Tibial nerve (tissue), 4 donors: Measurements from ENCODE around the gene GBA2. TPM values are rescaled to one million over a fixed set of nuclear protein-coding genes. Genes with fewer than 3 reads are reported as not detected.

ENCODE experiments used
- DNase-seq, 2 donors: peaks; one replicate each; pipeline ENCODE4 v3.0.0-alpha.2; 2019; ENCODE audit warnings: low spot score in 2 of 2
- H3K27ac ChIP-seq, 4 donors: fragments of 200-600 bp; sonication (generic) in 3 of 4; one replicate each; pipeline ENCODE4 v1.5.1; 2017 to 2019; ENCODE audit warnings: mild to moderate bottlenecking in 1 of 4
- H3K27me3 ChIP-seq, 2 donors: fragments of 200-600 bp; sonication (generic) in 1 of 2; one replicate each; pipeline versions ENCODE4 v1.5.1 to v1.6.0; 2017 to 2019
- H3K36me3 ChIP-seq, 3 donors: fragments of 200-600 bp; sonication (generic); one replicate each; pipeline ENCODE4 v1.5.1; 2018 to 2019
- H3K4me1 ChIP-seq, 4 donors: fragments of 200-600 bp; sonication (generic) in 3 of 4; one replicate each; pipeline ENCODE4 v1.5.1; 2017 to 2019
- H3K4me3 ChIP-seq, 4 donors: fragments of 200-600 bp; sonication (generic) in 3 of 4; one replicate each; pipeline ENCODE4 v1.5.1; 2017 to 2019; ENCODE audit warnings: mild to moderate bottlenecking in 1 of 4, moderate library complexity in 1 of 4
- H3K9me3 ChIP-seq, 4 donors: fragments of 200-600 bp; sonication (generic) in 3 of 4; one replicate each; pipeline ENCODE4 v1.5.1; 2017 to 2019
- EP300 ChIP-seq, 2 donors: sonication (generic); formaldehyde crosslinking; IDR thresholded peaks; one replicate each; pipeline ENCODE4 v1.6.1; 2017; ENCODE audit warnings: antibody characterized with exemption in 2 of 2, mild to moderate bottlenecking in 1 of 2
- POLR2A ChIP-seq, 2 donors: fragments of 450-650 bp; IDR thresholded peaks; one replicate each; pipeline ENCODE4 v1.6.1; 2017; ENCODE audit warnings: antibody characterized with exemption in 2 of 2, mild to moderate bottlenecking in 2 of 2, moderate library complexity in 2 of 2
- WGBS, 2 donors: methylation state at CpG; one replicate each; pipeline ENCODE4 v1.1.5; 2018; 5-methylcytosine and 5-hydroxymethylcytosine counted together
- total RNA-seq, 4 donors: library from RNA; depleted of rRNA; stranded (reverse); fragments of >200 nt; gene quantifications; one replicate each; pipeline ENCODE4 v1.1.0, GENCODE V29; 2016
- TF ChIP-seq, protein P1 (sequence below), 5 experiments: fragments of 200-600 bp in 3 of 5; fragments of 450-650 bp in 2 of 5; sonication (generic) in 3 of 5; IDR thresholded peaks; one replicate each; pipeline ENCODE4 v1.5.1; 2016 to 2019; ENCODE audit warnings: antibody characterized with exemption in 5 of 5, mild to moderate bottlenecking in 3 of 5, moderate library complexity in 2 of 5

Gene GBA2
- total RNA-seq, 4 donors from 2014 or later: 63.8 to 92.1 (median 66.1) TPM

DNA sequence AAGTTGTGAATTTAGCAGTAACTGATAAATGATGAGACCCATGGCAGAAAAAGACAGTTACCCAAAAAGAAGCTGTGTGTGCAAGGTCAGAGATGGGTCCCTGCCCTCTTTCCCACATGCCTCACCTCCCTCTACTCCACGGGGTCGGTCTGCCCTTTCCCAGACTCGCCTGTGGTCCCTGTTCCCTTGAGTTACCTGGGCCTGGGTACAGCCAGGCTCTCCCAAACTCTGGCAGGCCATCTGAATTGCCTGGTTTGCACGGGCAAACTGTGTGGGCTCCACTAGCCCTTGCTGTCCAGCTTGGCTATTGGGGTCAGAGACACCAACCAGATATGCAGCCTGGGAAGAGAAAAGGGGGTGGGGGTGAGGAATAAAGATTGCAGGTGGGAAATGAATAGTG is 40.9 kb downstream of the GBA2 start:
- H3K36me3 ChIP-seq: peaks cover 21 to 99% (median 85%) of the 10 kb centered on the region in 3 donors
- WGBS, 2 donors: 93 to 95% methylated on average over 4 of the region's 4 CpGs
- no peak for DNase-seq
- H3K4me1 ChIP-seq: no peaks in the 10 kb centered on the region
- TF ChIP-seq POLR2A (IDR thresholded peaks at IDR 0.05) (no peak), EP300 (IDR thresholded peaks at IDR 0.05) (no peak)
- TF ChIP-seq, protein P1, sequence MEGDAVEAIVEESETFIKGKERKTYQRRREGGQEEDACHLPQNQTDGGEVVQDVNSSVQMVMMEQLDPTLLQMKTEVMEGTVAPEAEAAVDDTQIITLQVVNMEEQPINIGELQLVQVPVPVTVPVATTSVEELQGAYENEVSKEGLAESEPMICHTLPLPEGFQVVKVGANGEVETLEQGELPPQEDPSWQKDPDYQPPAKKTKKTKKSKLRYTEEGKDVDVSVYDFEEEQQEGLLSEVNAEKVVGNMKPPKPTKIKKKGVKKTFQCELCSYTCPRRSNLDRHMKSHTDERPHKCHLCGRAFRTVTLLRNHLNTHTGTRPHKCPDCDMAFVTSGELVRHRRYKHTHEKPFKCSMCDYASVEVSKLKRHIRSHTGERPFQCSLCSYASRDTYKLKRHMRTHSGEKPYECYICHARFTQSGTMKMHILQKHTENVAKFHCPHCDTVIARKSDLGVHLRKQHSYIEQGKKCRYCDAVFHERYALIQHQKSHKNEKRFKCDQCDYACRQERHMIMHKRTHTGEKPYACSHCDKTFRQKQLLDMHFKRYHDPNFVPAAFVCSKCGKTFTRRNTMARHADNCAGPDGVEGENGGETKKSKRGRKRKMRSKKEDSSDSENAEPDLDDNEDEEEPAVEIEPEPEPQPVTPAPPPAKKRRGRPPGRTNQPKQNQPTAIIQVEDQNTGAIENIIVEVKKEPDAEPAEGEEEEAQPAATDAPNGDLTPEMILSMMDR (IDR thresholded peaks at IDR 0.05): no peak
- H3K4me3 ChIP-seq: no peak overlapping the region
- H3K27ac ChIP-seq: no peak overlapping the region
- H3K27me3 ChIP-seq: no peaks in the 10 kb centered on the region
- H3K9me3 ChIP-seq: no peaks in the 10 kb centered on the region

DNA sequence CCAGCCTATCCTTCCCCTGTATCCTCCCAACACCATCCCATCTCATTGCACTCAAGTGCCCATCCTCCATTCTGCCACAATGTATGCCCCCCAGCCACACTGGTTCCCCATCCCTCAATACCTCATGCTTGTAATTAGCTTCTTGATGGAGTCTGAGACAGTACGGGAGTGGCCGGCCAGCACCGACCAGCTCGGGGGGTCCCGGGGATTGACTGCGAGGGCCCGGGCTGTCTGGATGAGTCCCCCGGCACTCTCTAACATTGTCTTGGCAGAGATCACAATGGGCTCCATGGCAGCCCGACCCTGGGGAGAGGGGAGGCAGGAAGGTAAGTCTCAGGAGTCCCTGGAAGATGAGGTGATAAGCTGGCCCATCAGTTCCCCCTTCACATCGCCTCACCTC is 42.1 kb downstream of the GBA2 start:
- Histone ChIP-seq H3K4me1 (no peaks in the 10 kb centered on the region), H3K4me3 (no peak overlapping the region), H3K9me3 (no peaks in the 10 kb centered on the region), H3K27me3 (no peaks in the 10 kb centered on the region), H3K36me3 (peaks cover 19 to 99% (median 83%) of the 10 kb centered on the region in 3 donors), H3K27ac (no peak overlapping the region)
- WGBS, 2 donors: 90 to 91% methylated on average over 9 to 10 of the region's 10 CpGs
- DNase-seq: no peak
- TF ChIP-seq POLR2A (IDR thresholded peaks at IDR 0.05) (no peak), EP300 (IDR thresholded peaks at IDR 0.05) (no peak)

GRCh38 chr9:35705836-35706430 is 43.1 kb downstream of the GBA2 start:
- Histone ChIP-seq H3K36me3 (peaks cover 17 to 99% (median 78%) of the 10 kb centered on the region in 3 donors), H3K27ac (no peak overlapping the region), H3K9me3 (no peaks in the 10 kb centered on the region), H3K27me3 (no peaks in the 10 kb centered on the region), H3K4me1 (no peaks in the 10 kb centered on the region), H3K4me3 (no peak overlapping the region)
- 93 to 96% methylated on average over 6 to 7 of the region's 7 CpGs for WGBS, 2 donors
- DNase-seq: no peak
- TF ChIP-seq, protein P1 (IDR thresholded peaks at IDR 0.05): no peak
- no peak for TF ChIP-seq POLR2A (IDR thresholded peaks at IDR 0.05)
- no peak for TF ChIP-seq EP300 (IDR thresholded peaks at IDR 0.05)

DNA sequence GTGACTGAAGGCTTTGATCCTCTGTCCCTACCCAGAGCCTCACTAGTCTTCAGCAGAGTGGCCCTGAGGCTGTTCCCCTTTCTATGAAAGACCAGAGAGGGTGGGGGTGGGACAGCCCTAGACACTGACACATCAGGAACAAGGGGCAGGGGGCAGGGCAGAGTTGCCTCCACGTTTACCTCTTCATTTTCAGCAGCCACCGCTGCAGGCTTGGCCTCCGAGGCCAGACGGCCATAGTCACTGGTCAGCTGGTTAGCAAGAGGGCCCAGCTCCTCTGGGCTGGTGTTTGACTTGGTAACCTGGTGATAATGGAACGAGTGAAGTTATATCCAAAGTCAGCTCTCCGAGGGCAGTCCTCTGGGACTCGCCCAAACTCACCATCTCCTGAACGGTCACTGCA is 43.7 kb downstream of the GBA2 start:
- DNase-seq: no peak
- Histone ChIP-seq H3K4me3 (no peak overlapping the region), H3K4me1 (no peaks in the 10 kb centered on the region), H3K27ac (no peak overlapping the region), H3K9me3 (no peaks in the 10 kb centered on the region), H3K36me3 (peaks cover 17 to 99% (median 76%) of the 10 kb centered on the region in 3 donors), H3K27me3 (no peaks in the 10 kb centered on the region)
- TF ChIP-seq POLR2A (IDR thresholded peaks at IDR 0.05) (no peak), EP300 (IDR thresholded peaks at IDR 0.05) (no peak)
- TF ChIP-seq, protein P1 (IDR thresholded peaks at IDR 0.05): no peak
- WGBS, 2 donors: 81 to 88% methylated on average over 7 to 8 of the region's 8 CpGs

DNA sequence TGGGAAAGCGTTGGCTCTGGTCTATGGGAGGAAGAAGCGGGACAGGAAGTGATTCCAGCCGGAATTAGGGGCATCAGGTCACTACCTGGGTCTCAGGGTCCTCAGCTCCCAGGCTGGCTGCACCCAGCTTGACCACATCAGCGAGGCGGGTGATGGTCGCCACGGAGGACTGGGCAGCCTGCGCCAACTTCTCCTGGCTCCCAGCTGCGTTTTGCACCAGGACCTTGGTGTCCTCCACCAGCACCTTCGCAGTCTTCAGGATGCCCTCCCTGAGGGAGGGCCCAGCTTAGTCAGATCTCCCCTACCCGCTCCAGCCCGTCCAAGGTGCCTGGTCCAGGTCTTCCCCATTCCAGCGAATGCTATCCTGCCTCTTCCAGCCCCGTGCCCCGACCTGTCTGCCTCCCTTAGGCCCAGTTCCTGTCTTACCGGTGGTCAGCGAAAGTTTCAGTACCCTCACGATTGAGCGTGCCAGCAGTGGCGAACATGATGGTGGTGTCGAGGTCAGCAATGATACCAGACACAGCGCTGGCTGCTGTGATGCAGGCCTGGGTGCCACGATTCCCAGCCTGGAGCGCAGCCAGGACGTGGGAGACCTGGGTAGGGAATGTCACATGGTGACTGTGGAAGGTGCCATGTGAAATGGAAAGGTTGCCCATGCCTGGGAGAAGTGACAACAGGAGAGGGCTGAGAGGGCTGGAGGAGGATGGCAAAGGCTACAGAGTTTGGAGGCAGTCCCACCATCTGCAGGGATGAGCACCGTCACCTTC is 44.9 kb downstream of the GBA2 start:
- no peaks in the 10 kb centered on the region for H3K9me3 ChIP-seq
- no peak for DNase-seq
- no peak overlapping the region for H3K27ac ChIP-seq
- no peaks in the 10 kb centered on the region for H3K27me3 ChIP-seq
- TF ChIP-seq, protein P1 (IDR thresholded peaks at IDR 0.05): no peak
- no peak for TF ChIP-seq EP300 (IDR thresholded peaks at IDR 0.05)
- no peak for TF ChIP-seq POLR2A (IDR thresholded peaks at IDR 0.05)
- 92 to 93% methylated on average over 26 of the region's 26 CpGs for WGBS, 2 donors
- H3K4me1 ChIP-seq: no peaks in the 10 kb centered on the region
- H3K4me3 ChIP-seq: no peak overlapping the region
- H3K36me3 ChIP-seq: peaks cover 17 to 100% (median 78%) of the 10 kb centered on the region in 3 donors
